ENCODE results near the gene STAM. TPM values are rescaled to one million over a fixed set of nuclear protein-coding genes. Genes with fewer than 3 reads are reported as not detected.

The STAM gene
- total and polyA plus RNA-seq, 9 of the 15 experiments (the other 6 are each of a cell fraction or from before 2014, with no cell fraction given) = 13.8 to 33.5 (median 26.4) TPM

DNA sequence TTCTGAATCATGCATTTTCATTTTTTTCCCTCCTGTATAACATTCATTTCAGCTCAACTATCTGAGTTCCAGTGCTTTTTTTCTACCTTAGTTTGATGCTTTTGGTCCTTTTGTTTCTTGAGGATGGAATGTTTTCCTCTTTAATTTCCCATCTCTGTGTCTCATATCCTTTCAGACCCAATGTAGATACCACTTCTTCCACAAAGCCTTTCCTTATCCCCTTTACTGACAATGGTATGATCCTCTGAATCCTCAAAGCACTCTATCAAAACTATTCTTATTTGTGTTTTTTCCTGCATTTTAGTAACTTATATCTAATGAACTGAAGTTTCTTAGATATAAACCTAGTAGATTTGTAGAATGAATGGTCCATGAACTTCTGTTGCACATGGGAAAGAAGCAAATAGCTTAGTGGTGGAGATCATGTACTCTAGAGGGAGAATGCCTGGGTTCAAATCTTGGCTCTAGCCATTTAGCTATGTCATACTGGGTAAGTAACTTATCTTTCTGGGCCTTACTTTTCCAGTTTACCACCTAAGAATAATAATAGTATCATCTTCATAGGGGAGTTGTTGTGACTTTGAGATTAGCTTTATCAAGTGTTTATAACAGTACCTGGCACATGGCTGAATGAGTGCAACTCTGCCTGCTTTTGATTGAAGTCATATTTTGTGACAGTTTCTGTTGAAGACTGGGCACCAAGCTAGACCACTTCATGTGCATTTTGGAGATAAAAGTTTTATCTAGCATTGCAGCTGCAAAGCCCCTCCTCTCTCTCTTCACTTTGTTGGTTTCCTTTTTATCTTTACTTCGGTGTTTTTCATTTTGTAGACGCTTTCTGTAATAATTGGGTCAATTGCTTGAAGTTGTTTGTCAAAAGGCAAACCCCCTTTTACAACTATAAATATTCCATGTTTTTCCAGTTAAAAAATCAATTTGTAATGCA is 18.5 kb downstream of the STAM start (continued):
- TF ChIP-seq, protein P1, sequence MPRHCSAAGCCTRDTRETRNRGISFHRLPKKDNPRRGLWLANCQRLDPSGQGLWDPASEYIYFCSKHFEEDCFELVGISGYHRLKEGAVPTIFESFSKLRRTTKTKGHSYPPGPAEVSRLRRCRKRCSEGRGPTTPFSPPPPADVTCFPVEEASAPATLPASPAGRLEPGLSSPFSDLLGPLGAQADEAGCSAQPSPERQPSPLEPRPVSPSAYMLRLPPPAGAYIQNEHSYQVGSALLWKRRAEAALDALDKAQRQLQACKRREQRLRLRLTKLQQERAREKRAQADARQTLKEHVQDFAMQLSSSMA (CRISPR knock-in tag; IDR thresholded peaks at IDR 0.05) = no peak
- no peak for TF ChIP-seq MCM3 (IDR thresholded peaks at IDR 0.05)
- TF ChIP-seq, protein P2, sequence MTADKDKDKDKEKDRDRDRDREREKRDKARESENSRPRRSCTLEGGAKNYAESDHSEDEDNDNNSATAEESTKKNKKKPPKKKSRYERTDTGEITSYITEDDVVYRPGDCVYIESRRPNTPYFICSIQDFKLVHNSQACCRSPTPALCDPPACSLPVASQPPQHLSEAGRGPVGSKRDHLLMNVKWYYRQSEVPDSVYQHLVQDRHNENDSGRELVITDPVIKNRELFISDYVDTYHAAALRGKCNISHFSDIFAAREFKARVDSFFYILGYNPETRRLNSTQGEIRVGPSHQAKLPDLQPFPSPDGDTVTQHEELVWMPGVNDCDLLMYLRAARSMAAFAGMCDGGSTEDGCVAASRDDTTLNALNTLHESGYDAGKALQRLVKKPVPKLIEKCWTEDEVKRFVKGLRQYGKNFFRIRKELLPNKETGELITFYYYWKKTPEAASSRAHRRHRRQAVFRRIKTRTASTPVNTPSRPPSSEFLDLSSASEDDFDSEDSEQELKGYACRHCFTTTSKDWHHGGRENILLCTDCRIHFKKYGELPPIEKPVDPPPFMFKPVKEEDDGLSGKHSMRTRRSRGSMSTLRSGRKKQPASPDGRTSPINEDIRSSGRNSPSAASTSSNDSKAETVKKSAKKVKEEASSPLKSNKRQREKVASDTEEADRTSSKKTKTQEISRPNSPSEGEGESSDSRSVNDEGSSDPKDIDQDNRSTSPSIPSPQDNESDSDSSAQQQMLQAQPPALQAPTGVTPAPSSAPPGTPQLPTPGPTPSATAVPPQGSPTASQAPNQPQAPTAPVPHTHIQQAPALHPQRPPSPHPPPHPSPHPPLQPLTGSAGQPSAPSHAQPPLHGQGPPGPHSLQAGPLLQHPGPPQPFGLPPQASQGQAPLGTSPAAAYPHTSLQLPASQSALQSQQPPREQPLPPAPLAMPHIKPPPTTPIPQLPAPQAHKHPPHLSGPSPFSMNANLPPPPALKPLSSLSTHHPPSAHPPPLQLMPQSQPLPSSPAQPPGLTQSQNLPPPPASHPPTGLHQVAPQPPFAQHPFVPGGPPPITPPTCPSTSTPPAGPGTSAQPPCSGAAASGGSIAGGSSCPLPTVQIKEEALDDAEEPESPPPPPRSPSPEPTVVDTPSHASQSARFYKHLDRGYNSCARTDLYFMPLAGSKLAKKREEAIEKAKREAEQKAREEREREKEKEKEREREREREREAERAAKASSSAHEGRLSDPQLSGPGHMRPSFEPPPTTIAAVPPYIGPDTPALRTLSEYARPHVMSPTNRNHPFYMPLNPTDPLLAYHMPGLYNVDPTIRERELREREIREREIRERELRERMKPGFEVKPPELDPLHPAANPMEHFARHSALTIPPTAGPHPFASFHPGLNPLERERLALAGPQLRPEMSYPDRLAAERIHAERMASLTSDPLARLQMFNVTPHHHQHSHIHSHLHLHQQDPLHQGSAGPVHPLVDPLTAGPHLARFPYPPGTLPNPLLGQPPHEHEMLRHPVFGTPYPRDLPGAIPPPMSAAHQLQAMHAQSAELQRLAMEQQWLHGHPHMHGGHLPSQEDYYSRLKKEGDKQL (CRISPR knock-in tag; IDR thresholded peaks at IDR 0.05; ENCODE audit: borderline replicate concordance) = no peak
- TF ChIP-seq, protein P3, sequence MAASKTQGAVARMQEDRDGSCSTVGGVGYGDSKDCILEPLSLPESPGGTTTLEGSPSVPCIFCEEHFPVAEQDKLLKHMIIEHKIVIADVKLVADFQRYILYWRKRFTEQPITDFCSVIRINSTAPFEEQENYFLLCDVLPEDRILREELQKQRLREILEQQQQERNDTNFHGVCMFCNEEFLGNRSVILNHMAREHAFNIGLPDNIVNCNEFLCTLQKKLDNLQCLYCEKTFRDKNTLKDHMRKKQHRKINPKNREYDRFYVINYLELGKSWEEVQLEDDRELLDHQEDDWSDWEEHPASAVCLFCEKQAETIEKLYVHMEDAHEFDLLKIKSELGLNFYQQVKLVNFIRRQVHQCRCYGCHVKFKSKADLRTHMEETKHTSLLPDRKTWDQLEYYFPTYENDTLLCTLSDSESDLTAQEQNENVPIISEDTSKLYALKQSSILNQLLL (CRISPR knock-in tag; IDR thresholded peaks at IDR 0.05; ENCODE audit: borderline replicate concordance) = no peak
- no peak for TF ChIP-seq HDAC6 (IDR thresholded peaks at IDR 0.05; ENCODE audit: low read depth, low read length)
- no peak for TF ChIP-seq TEAD2 (tag; IDR thresholded peaks at IDR 0.05)
- TF ChIP-seq RBM17 (IDR thresholded peaks at IDR 0.05; ENCODE audit: borderline replicate concordance, low read depth, low read length) = no peak
- no peak for TF ChIP-seq NFIX (CRISPR knock-in tag; IDR thresholded peaks at IDR 0.05; ENCODE audit: low read depth)
- TF ChIP-seq XRCC5 (IDR thresholded peaks at IDR 0.05; ENCODE audit: low read depth, low read length) = no peak
- TF ChIP-seq RAD21 (CRISPR knock-in tag; conservative IDR thresholded peaks at IDR 0.05 in 1 of 2, IDR thresholded peaks at IDR 0.05 in 1 of 2) = 0 out of 4 replicates have a peak, but pooled peaks of 1 of the 2 experiments have one; percentile 9
- TF ChIP-seq, protein P4, sequence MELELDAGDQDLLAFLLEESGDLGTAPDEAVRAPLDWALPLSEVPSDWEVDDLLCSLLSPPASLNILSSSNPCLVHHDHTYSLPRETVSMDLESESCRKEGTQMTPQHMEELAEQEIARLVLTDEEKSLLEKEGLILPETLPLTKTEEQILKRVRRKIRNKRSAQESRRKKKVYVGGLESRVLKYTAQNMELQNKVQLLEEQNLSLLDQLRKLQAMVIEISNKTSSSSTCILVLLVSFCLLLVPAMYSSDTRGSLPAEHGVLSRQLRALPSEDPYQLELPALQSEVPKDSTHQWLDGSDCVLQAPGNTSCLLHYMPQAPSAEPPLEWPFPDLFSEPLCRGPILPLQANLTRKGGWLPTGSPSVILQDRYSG (tag; conservative IDR thresholded peaks at IDR 0.05; ENCODE audit: low read depth) = peak; percentile 83
- peak; percentile 35 for TF ChIP-seq BRD9 (IDR thresholded peaks at IDR 0.05; ENCODE audit: low read depth, partially characterized antibody)
- TF ChIP-seq ARHGAP35 (IDR thresholded peaks at IDR 0.05; ENCODE audit: partially characterized antibody) = no peak
- TF ChIP-seq ELF2 (CRISPR knock-in tag; IDR thresholded peaks at IDR 0.05) = no peak
- TF ChIP-seq RNF2 (IDR thresholded peaks at IDR 0.05) = peak; percentile 95
- TF ChIP-seq PCBP2 (IDR thresholded peaks at IDR 0.05; ENCODE audit: low read depth, low read length, poor library complexity, severe bottlenecking) = no peak
- no peak for TF ChIP-seq NR2C2 (CRISPR knock-in tag; IDR thresholded peaks at IDR 0.05)
- no peak for TF ChIP-seq NR2C2 (tag; IDR thresholded peaks at IDR 0.05)
- no peak for TF ChIP-seq ILK (tag; IDR thresholded peaks at IDR 0.05; ENCODE audit: borderline replicate concordance, low read depth)
